Measurements from ENCODE around the gene ZNF335.

DNA sequence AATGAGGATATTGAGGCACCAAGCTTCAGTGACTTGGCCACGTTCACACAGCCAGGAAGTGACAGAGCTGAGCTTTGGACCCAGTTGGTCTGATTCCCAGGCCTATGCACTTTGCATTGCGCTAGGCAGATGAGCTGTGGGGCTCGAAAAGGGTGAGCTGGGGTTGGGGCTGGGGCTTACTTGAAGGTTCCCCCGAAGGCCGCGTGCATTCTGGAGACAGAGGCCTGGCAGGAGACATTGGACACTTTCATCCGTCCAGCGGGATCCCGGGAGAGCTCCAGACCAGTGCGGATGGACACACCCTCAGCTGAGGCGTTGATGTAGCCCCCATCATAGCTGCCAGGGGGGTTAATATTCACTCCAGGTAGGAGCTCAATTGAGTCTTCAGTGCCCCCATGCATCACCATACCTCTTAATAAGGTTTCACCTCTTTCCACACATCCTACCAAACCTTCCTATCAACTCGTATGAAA lies 62.6 kb downstream of the ZNF335 start:
- no peak for TF ChIP-seq TAF1 (IDR thresholded peaks at IDR 0.05; ENCODE audit: low read depth, low read length)
- TF ChIP-seq POLR2A (IDR thresholded peaks at IDR 0.05; ENCODE audit: low read depth, low read length): no peak
- TF ChIP-seq SPI1 (IDR thresholded peaks at IDR 0.05; ENCODE audit: low read depth, low read length): no peak
- no peak for TF ChIP-seq POLR2AphosphoS5 (IDR thresholded peaks at IDR 0.05; ENCODE audit: low read depth, low read length)
- no peak for TF ChIP-seq PAX5 (IDR thresholded peaks at IDR 0.05; ENCODE audit: insufficient read depth, low read length, severe bottlenecking)
- TF ChIP-seq POU2F2 (IDR thresholded peaks at IDR 0.05; ENCODE audit: low read depth, low read length): no peak
